SK-N-MC (cell line): Measurements from ENCODE around the gene CCDC184.
A peak's percentile ranks its signal among the peaks of the same experiment; 100 is the strongest.
"Not testable (repeated sequence)": the region's sequence is repeated elsewhere in the genome, so short reads cannot be mapped to it uniquely, and the experiment has no call there.

Experiments
- DNase-seq: peaks from one replicate; pipeline ENCODE4 v3.0.0-alpha.2; 2011; ENCODE audit warnings: low read depth, low spot score
- H3K27ac ChIP-seq: fragments of 200-600 bp; sonication (generic); 2 replicates; pipeline ENCODE4 v1.5.1; 2016; ENCODE audit warnings: mixed run types
- H3K36me3 ChIP-seq: fragments of 200-600 bp; sonication (generic); 2 replicates; pipeline ENCODE4 v1.6.1; 2017; ENCODE audit warnings: antibody characterized with exemption, low read length, mixed read lengths; ENCODE audit not compliant: insufficient read depth
- H3K4me3 ChIP-seq: fragments of 200-600 bp; sonication (generic); 2 replicates; pipeline ENCODE4 v1.5.1; 2016
- H3K9ac ChIP-seq: fragments of 200-600 bp; sonication (generic); 2 replicates; pipeline ENCODE4 v1.8.0; 2017; ENCODE audit warnings: mixed run types, mixed read lengths; ENCODE audit not compliant: insufficient read length
- H3K9me3 ChIP-seq: fragments of 200-600 bp; sonication (generic); 2 replicates; pipeline ENCODE4 v1.6.1; 2017; ENCODE audit warnings: low read depth, mild to moderate bottlenecking, antibody characterized with exemption, low read length, moderate library complexity, mixed read lengths
- EZH2 ChIP-seq: fragments of 200-600 bp; sonication (generic); IDR thresholded peaks from one replicate; pipeline ENCODE4 v1.6.1; 2017; ENCODE audit warnings: antibody characterized with exemption
- FOXP2 ChIP-seq: optimal IDR thresholded peaks from 2 replicates; pipeline ENCODE3; 2011; ENCODE audit warnings: mild to moderate bottlenecking, moderate library complexity; ENCODE audit not compliant: insufficient read depth; ENCODE audit errors: extremely low read length, control extremely low read depth
- POLR2AphosphoS5 ChIP-seq: IDR thresholded peaks from 2 replicates; pipeline ENCODE4 v1.6.1; 2012; ENCODE audit warnings: mild to moderate bottlenecking, low read depth, low read length, borderline replicate concordance

Gene CCDC184

DNA sequence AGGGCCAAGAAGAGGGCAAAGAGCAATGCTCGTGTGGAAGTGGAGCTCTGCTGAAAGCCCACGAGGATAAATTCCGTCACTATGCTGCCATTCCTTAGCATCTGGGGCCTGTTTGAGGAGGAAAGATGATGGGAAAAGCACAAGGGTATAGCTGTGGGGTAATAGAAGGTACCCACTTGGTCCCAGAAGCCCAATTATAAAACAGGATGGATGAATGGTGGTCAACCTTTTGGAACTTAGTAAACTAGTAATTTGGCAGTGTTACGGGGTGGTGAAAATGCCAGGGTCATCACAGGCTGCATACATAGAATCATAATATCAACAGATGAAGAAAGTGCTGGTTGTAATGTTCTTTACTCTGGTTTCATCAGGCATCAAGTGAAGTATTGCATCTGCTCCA is 19.7 kb downstream of the CCDC184 start, which contains the start of gene OR10AD1:
TSS of gene OR10AD1 (minus strand) at position 101 of the 400 bp plus-strand sequence. CDS start at position 101, 0 bp downstream.
- no peak for DNase-seq
- Histone ChIP-seq H3K9ac (no peak within 1 kb of the TSS), H3K36me3 (no peaks in the 10 kb centered on the region), H3K27ac (no peak within 1 kb of the TSS), H3K4me3 (no peak within 1 kb of the TSS), H3K9me3 (no peaks in the 10 kb centered on the region)
- TF ChIP-seq EZH2 (no peak), FOXP2 (no peak), POLR2AphosphoS5 (no peak)

DNA sequence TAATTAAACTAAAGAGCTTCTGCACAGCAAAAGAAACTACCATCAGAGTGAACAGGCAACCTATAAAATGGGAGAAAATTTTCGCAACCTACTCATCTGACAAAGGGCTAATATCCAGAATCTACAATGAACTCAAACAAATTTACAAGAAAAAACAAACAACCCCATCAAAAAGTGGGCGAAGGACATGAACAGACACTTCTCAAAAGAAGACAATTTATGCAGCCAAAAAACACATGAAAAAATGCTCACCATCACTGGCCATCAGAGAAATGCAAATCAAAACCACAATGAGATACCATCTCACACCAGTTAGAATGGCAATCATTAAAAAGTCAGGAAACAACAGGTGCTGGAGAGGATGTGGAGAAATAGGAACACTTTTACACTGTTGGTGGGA is 26.1 kb downstream of the CCDC184 start:
- not testable (repeated sequence) for DNase-seq, H3K36me3 ChIP-seq, H3K9ac ChIP-seq, H3K4me3 ChIP-seq, H3K27ac ChIP-seq, H3K9me3 ChIP-seq

DNA sequence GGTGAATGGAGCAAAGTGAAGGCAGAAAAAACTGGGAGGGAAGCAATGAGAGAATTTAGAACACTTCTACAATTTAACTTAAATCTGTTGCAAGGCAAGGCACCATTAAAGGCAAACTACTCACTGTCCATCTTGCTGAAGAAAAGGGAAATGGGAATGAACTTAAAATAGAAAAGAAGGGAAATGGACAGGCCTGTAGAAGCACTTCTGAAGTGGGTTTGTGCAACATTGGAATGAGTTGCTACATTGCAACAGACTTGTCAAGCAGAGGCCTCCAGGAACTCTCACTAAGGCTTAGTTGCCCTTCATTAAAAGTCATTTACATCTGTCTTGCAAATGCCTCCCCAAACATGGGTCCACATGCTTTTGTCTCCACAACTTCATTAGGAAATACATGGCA is 33.3 kb downstream of the CCDC184 start:
- Histone ChIP-seq H3K27ac (no peak overlapping the region), H3K36me3 (no peaks in the 10 kb centered on the region), H3K4me3 (no peak overlapping the region), H3K9me3 (no peaks in the 10 kb centered on the region), H3K9ac (no peak overlapping the region)
- no peak for TF ChIP-seq POLR2AphosphoS5
- no peak for TF ChIP-seq EZH2
- no peak for TF ChIP-seq FOXP2
- no peak for DNase-seq

DNA sequence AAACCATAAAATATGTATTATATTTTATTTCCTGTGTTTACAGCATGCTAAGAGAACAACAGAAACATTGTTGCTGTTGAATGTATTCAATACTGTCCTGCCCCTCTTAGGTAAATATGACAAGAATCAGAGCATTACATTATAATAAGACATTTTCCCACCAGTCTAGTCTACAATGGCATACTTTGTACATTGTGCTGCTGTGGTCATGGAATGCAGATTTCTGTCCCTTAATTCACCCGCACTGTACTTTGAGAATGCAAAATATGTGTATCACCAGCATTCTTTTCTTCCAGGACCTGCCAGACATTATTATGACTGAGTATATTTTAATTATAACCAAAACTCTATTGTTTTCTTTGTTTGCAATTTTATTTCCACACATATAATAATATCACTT is 36.2 kb downstream of the CCDC184 start:
- TF ChIP-seq FOXP2 (no peak), EZH2 (no peak), POLR2AphosphoS5 (no peak)
- Histone ChIP-seq H3K9me3 (no peaks in the 10 kb centered on the region), H3K27ac (peak overlapping the region; percentile 12; the same call in 1 of the 2 replicates), H3K4me3 (no peak overlapping the region), H3K9ac (no peak overlapping the region), H3K36me3 (no peaks in the 10 kb centered on the region)
- DNase-seq: no peak

DNA sequence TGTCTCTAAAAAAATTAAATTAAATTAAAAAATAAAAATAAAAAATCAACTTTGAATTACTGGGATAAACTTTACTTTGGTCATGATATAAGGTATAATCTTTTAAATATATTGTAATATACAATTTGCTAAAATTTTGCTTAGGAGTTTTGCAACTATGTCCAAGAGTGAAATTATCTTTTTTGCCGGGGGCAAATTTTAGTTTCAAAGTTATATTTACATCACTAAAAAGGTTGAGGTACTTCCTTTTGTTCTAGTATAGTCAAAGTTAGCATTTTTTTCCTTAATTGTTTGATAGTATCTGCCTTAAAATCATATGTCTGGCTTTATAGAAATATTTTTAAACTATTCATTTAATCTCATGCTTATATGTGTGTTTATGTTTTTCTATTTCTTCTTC is 37.3 kb downstream of the CCDC184 start:
- TF ChIP-seq FOXP2 (no peak), POLR2AphosphoS5 (no peak), EZH2 (no peak)
- no peak for DNase-seq
- no peak overlapping the region for H3K9ac ChIP-seq
- H3K9me3 ChIP-seq: no peaks in the 10 kb centered on the region
- H3K4me3 ChIP-seq: no peak overlapping the region
- no peaks in the 10 kb centered on the region for H3K36me3 ChIP-seq
- no peak overlapping the region for H3K27ac ChIP-seq

DNA sequence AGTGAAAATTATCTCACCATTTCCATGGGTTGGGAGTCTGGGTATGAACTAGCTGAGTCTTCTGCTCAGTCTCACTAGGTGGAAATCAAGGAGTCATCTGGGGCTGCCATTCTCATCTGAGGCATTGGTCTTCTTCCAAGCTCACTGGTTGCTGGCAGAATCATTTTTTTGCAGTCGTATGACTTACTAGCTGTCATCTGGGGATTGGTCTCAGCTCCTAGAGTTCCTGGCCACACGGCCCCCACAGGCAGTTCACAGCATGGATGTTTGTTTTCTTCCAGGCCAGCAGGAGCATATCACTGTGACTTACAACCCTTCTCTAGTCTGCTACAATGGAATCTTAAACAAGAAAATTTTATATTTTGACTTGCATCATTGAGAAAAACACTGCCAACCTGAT is 38.2 kb downstream of the CCDC184 start:
- no peak overlapping the region for H3K27ac ChIP-seq
- no peak overlapping the region for H3K9ac ChIP-seq
- no peak for DNase-seq
- TF ChIP-seq EZH2 (no peak), FOXP2 (no peak), POLR2AphosphoS5 (no peak)
- no peaks in the 10 kb centered on the region for H3K9me3 ChIP-seq
- H3K4me3 ChIP-seq: no peak overlapping the region
- no peaks in the 10 kb centered on the region for H3K36me3 ChIP-seq

DNA sequence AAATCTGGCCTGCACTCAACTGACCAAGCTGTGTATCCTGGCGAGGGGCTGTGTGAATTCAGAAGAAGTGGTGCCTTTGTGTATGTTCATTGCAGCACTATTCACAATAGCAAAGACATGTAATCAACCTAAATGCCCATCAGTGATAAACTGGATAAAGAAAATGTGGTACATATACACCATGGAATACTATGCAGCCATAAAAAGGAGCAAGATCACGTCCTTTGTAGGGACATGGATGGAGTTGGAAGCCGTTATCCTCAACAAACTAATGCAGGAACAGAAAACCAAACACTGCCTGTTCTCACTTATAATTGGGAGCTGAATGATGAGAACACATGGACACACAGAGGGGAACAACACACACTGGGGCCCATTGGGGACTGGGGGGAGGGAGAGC is 41.1 kb downstream of the CCDC184 start:
- H3K9ac ChIP-seq, DNase-seq, H3K9me3 ChIP-seq, H3K4me3 ChIP-seq, H3K36me3 ChIP-seq, H3K27ac ChIP-seq: not testable (repeated sequence)

DNA sequence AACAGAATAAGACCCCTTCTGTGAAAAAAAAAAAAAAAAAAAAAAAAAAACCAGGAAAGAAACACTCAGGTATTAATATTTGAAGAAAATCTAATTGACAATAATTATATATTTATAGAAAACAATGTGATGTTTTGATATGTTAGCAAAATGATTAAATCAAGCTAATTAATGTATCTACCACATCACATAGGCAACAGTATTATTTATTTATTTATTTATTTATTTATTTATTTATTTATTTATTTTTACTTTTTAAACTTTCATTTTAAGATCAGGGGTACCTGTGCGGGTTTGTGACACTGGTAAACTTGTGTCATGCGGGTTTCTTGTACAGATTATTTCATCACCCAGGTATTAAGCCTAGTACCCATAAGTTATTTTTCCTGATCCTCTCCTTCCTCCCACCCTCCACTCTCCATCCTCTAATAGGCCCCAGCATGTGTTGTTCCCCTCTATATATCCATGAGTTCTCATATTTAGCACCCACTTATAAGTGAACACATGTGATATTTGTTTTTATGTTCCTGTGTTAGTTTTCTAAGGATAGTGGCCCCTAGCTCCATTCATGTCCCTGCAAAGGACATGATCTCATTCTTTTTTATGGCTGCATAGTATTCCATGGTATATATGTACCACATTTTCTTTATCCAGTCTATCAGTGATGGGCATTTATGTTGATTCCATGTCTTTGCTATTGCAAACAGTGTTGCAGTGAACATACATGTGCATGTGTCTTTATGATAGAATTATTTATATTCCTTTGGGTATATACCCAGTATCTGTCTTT is 47.9 kb downstream of the CCDC184 start:
- DNase-seq, H3K9ac ChIP-seq, H3K9me3 ChIP-seq, H3K27ac ChIP-seq, H3K36me3 ChIP-seq, H3K4me3 ChIP-seq: not testable (repeated sequence)
